GM12878 (cell line): ENCODE measurements around the gene HTR7.

Experiments used
- NFIC ChIP-seq: IDR thresholded peaks from 2 replicates; pipeline ENCODE4 v1.6.1; 2012; ENCODE audit warnings: low read depth, mild to moderate bottlenecking, inconsistent platforms, low read length, moderate library complexity
- PAX5 ChIP-seq: IDR thresholded peaks from 2 replicates; pipeline ENCODE4 v1.6.1; 2011; ENCODE audit warnings: low read depth, low read length, borderline replicate concordance
- RAD21 ChIP-seq: IDR thresholded peaks from 2 replicates; pipeline ENCODE4 v1.6.1; 2011; ENCODE audit warnings: mild to moderate bottlenecking, low read depth, low read length, moderate library complexity; ENCODE audit not compliant: insufficient read depth
- TCF12 ChIP-seq: IDR thresholded peaks from 2 replicates; pipeline ENCODE4 v1.6.1; 2011; ENCODE audit warnings: low read depth, mild to moderate bottlenecking, low read length

GRCh38 chr10:90858461-90858968 lies 676 bp upstream of the HTR7 start:
- no peak for TF ChIP-seq NFIC
- no peak for TF ChIP-seq RAD21
- no peak for TF ChIP-seq PAX5
- TF ChIP-seq TCF12 = no peak
